Right lobe of liver (tissue), 6 donors: Measurements from ENCODE around the gene ADO. TPM values are rescaled to one million over a fixed set of nuclear protein-coding genes. Genes with fewer than 3 reads are reported as not detected.
A peak's percentile ranks its signal among the peaks of the same experiment; 100 is the strongest.

Source experiments
- ATAC-seq, 4 donors: fragments of 200-7000 bp; cut with Tn5 transposase; one replicate each; pipeline ENCODE4 v1.9.1; 2020; ENCODE audit warnings: mild to moderate bottlenecking in 4 of 4, moderate library complexity in 4 of 4
- DNase-seq, 3 donors: peaks; one replicate each; pipeline ENCODE4 v3.0.0-alpha.2; 2020
- H3K27ac ChIP-seq, 3 donors: fragments of 200-600 bp; one replicate each; pipeline ENCODE4 v1.8.0; 2022
- H3K27me3 ChIP-seq, 2 donors: fragments of 200-600 bp; one replicate each; pipeline ENCODE4 v1.8.0; 2022
- H3K36me3 ChIP-seq, 4 donors: fragments of 200-600 bp; sonication (generic) in 1 of 4; one replicate each; pipeline versions ENCODE4 v1.5.1 to v1.8.0; 2017 to 2022; ENCODE audit warnings: control low read depth in 1 of 4
- H3K4me1 ChIP-seq, 4 donors: fragments of 200-600 bp; sonication (generic) in 1 of 4; one replicate each; pipeline versions ENCODE4 v1.5.1 to v1.8.0; 2017 to 2022; ENCODE audit warnings: control low read depth in 1 of 4
- H3K4me3 ChIP-seq, 3 donors: fragments of 200-600 bp; one replicate each; pipeline ENCODE4 v1.8.0; 2022
- H3K9me3 ChIP-seq, 4 donors: fragments of 200-600 bp; sonication (generic) in 1 of 4; one replicate each; pipeline versions ENCODE4 v1.5.1 to v1.8.0; 2017 to 2022; ENCODE audit warnings: control low read depth in 1 of 4
- CTCF ChIP-seq, 4 donors: fragments of 200-600 bp in 3 of 4; fragments of 450-650 bp in 1 of 4; IDR thresholded peaks; one replicate each; pipeline versions ENCODE4 v1.5.1 to v1.8.0; 2016 to 2022; ENCODE audit warnings: antibody characterized with exemption in 4 of 4, mild to moderate bottlenecking in 2 of 4
- POLR2A ChIP-seq: fragments of 450-650 bp; IDR thresholded peaks from one replicate; pipeline ENCODE4 v1.6.1; 2017; ENCODE audit warnings: antibody characterized with exemption, mild to moderate bottlenecking
- WGBS: methylation state at CpG from one replicate; pipeline ENCODE4 v1.1.6; 2018; ENCODE audit warnings: low coverage, low lambda C conversion rate; ENCODE audit not compliant: insufficient coverage; ENCODE audit errors: missing lambda C conversion rate; 5-methylcytosine and 5-hydroxymethylcytosine counted together
- intact Hi-C, 2 donors: fragments of 100-400 bp; cut with DNase I; formaldehyde crosslinking; loops; one replicate each; pipeline versions ENCODE4 v1.11.2 to v1.14.1; 2022
- total RNA-seq, 6 experiments: library from RNA; depleted of rRNA in 2 of 6; stranded (reverse); fragments of >200 nt in 2 of 6; fragmentation: NEBNext Ultra II Directional in 3 of 6; extraction: Animal tissue kit (Norgen Biotek cat#: 25700) in 3 of 6; gene quantifications; one replicate each; pipeline versions ENCODE4 v1.1.0 to v1.2.4, GENCODE V29; 2016 to 2023
- donor health status: DM: no; HTN: yes; CAD: no.
- donor health status: DM: no; HTN: no; CAD: no.
- donor health status: DM: no; HTN: no; CAD: no.
- donor health status: DM: no; HTN: yes; CAD: no.
- donor health status: DM: no; HTN: yes; CAD: no.

ADO gene
- total RNA-seq, 6 experiments from 2014 or later, result 4.2 to 8.3 (median 5.5) TPM

- H3K9me3 ChIP-seq, result no peaks in the 10 kb centered on the region
- TF ChIP-seq CTCF (IDR thresholded peaks at IDR 0.05) (no peak), POLR2A (no peak)
- H3K36me3 ChIP-seq, result no peaks in the 10 kb centered on the region
- intact Hi-C loops, result no loop called here
- peaks cover 0 to 11% of the 10 kb centered on the region in 2 donors for H3K27me3 ChIP-seq
- WGBS, result 94% methylated on average over 10 of the region's 27 CpGs
- H3K4me1 ChIP-seq, result peaks cover 0 to 19% (median 9%) of the 10 kb centered on the region in 4 donors
- DNase-seq (no peak), ATAC-seq (no peak)
- no peak overlapping the region for H3K27ac ChIP-seq
- H3K4me3 ChIP-seq, result no peak overlapping the region
These were observed 8.9 kb downstream of the ADO start for GRCh38 chr10:62813453-62813852.

- WGBS, result 80% methylated on average over 3 of the region's 5 CpGs
- TF ChIP-seq CTCF (IDR thresholded peaks at IDR 0.05) (no peak), POLR2A (no peak)
- H3K27ac ChIP-seq, result no peak overlapping the region
- H3K4me3 ChIP-seq, result no peak overlapping the region
- no peak for ATAC-seq
- intact Hi-C loops, result no loop called here
- no peaks in the 10 kb centered on the region for H3K9me3 ChIP-seq
- H3K27me3 ChIP-seq, result peaks cover 0 to 11% of the 10 kb centered on the region in 2 donors
- H3K4me1 ChIP-seq, result peaks cover 0 to 24% (median 10%) of the 10 kb centered on the region in 4 donors
- DNase-seq, result no peak
- H3K36me3 ChIP-seq, result no peaks in the 10 kb centered on the region
These were observed 9.5 kb downstream of the ADO start for GRCh38 chr10:62813981-62814380.

GRCh38 chr10:62814756-62815380, 10.3 kb downstream of the ADO start:
- TF ChIP-seq CTCF (IDR thresholded peaks at IDR 0.05), result no peak
- no peak for TF ChIP-seq POLR2A
- 9% methylated on average over 11 of the region's 54 CpGs for WGBS
- H3K4me1 ChIP-seq, result peaks cover 0 to 24% (median 10%) of the 10 kb centered on the region in 4 donors
- ATAC-seq, result no peak
- H3K36me3 ChIP-seq, result no peaks in the 10 kb centered on the region
- intact Hi-C loops, result no loop called here
- DNase-seq, result peak in 1 of 3 donors; percentile 54
- H3K4me3 ChIP-seq, result peak overlapping the region; percentile 74 to 98 (median 77)
- peaks cover 0 to 11% of the 10 kb centered on the region in 2 donors for H3K27me3 ChIP-seq
- no peak overlapping the region for H3K27ac ChIP-seq
- no peaks in the 10 kb centered on the region for H3K9me3 ChIP-seq

- intact Hi-C loops, result no loop called here
- H3K9me3 ChIP-seq, result no peaks in the 10 kb centered on the region
- peaks cover 0 to 24% (median 10%) of the 10 kb centered on the region in 4 donors for H3K4me1 ChIP-seq
- peaks cover 0 to 11% of the 10 kb centered on the region in 2 donors for H3K27me3 ChIP-seq
- peak overlapping the region; percentile 74 to 98 (median 77) for H3K4me3 ChIP-seq
- TF ChIP-seq CTCF (IDR thresholded peaks at IDR 0.05), result no peak
- TF ChIP-seq POLR2A, result no peak
- peak overlapping the region in 1 of 3 donors; percentile 84 for H3K27ac ChIP-seq
- no peaks in the 10 kb centered on the region for H3K36me3 ChIP-seq
- peak; percentile 37 to 60 (median 49) for DNase-seq
- 5% methylated on average over 10 of the region's 60 CpGs for WGBS
- no peak for ATAC-seq
These were observed 11.0 kb downstream of the ADO start for GRCh38 chr10:62815381-62816075.
